Nephron (organoid): ENCODE measurements around the gene ADGRD1.

Experiments used
- H3K27ac Mint-ChIP-seq, 3 experiments: 2 replicates each; pipeline ENCODE4 v1.8.0; 2020; ENCODE audit warnings: mixed read lengths in 3 of 3, mild to moderate bottlenecking in 2 of 3, moderate library complexity in 1 of 3
- H3K27me3 Mint-ChIP-seq: 2 replicates; pipeline ENCODE4 v1.8.0; 2021; ENCODE audit warnings: low read depth, mild to moderate bottlenecking, moderate library complexity, mixed read lengths
- H3K36me3 Mint-ChIP-seq: 2 replicates; pipeline ENCODE4 v1.8.0; 2020; ENCODE audit warnings: low read depth, mixed read lengths
- H3K4me1 Mint-ChIP-seq: 2 replicates; pipeline ENCODE4 v1.8.0; 2020; ENCODE audit warnings: mixed read lengths
- H3K4me3 Mint-ChIP-seq, 3 experiments: 2 replicates each; pipeline ENCODE4 v1.8.0; 2020; ENCODE audit warnings: mild to moderate bottlenecking in 3 of 3, mixed read lengths in 3 of 3, moderate library complexity in 2 of 3
- H3K9me3 Mint-ChIP-seq: 2 replicates; pipeline ENCODE4 v1.8.0; 2020; ENCODE audit warnings: mixed read lengths
- TF ChIP-seq, protein P1 (sequence below), 3 experiments: fragments of 200-600 bp; sonication (generic); IDR thresholded peaks; one replicate each; pipeline ENCODE4 v1.5.0; 2021; ENCODE audit warnings: antibody characterized with exemption in 3 of 3; ENCODE audit not compliant: unreplicated experiment in 3 of 3

Gene ADGRD1

DNA sequence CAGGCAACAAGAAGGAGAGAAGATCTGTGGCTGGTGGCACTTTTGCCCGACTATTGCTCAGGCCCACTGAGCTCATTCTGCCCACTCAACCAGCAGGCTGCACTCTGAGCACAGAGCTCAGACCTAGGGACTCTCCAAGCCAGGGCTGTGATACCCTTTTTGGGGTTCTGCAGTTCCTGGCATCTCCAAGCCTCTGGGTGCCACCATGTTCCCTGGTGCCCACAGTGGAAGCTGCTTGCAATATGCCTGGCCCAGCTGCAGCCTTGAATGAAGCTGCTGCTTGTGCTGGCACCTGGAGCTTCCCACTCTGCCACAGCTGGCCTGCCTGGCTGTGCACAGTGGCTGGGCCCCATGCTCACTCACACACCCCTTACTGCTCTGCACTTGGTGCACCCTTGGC, 236.1 kb downstream of the ADGRD1 start:
- no peaks in the 10 kb centered on the region for H3K36me3 Mint-ChIP-seq
- no peaks in the 10 kb centered on the region for H3K4me1 Mint-ChIP-seq
- H3K27ac Mint-ChIP-seq = no peak overlapping the region
- peaks cover 13% of the 10 kb centered on the region for H3K9me3 Mint-ChIP-seq
- TF ChIP-seq, protein P1, sequence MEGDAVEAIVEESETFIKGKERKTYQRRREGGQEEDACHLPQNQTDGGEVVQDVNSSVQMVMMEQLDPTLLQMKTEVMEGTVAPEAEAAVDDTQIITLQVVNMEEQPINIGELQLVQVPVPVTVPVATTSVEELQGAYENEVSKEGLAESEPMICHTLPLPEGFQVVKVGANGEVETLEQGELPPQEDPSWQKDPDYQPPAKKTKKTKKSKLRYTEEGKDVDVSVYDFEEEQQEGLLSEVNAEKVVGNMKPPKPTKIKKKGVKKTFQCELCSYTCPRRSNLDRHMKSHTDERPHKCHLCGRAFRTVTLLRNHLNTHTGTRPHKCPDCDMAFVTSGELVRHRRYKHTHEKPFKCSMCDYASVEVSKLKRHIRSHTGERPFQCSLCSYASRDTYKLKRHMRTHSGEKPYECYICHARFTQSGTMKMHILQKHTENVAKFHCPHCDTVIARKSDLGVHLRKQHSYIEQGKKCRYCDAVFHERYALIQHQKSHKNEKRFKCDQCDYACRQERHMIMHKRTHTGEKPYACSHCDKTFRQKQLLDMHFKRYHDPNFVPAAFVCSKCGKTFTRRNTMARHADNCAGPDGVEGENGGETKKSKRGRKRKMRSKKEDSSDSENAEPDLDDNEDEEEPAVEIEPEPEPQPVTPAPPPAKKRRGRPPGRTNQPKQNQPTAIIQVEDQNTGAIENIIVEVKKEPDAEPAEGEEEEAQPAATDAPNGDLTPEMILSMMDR (IDR thresholded peaks at IDR 0.05; ENCODE audit: unreplicated experiment in 3 of 3) = no peak
- H3K4me3 Mint-ChIP-seq = no peak overlapping the region
- peaks cover 28% of the 10 kb centered on the region for H3K27me3 Mint-ChIP-seq

GRCh38 chr12:131190965-131191364, 237.3 kb downstream of the ADGRD1 start:
- TF ChIP-seq, protein P1 (IDR thresholded peaks at IDR 0.05; ENCODE audit: unreplicated experiment in 3 of 3) = no peak
- no peak overlapping the region for H3K4me3 Mint-ChIP-seq
- no peaks in the 10 kb centered on the region for H3K4me1 Mint-ChIP-seq
- peaks cover 9% of the 10 kb centered on the region for H3K9me3 Mint-ChIP-seq
- H3K36me3 Mint-ChIP-seq = no peaks in the 10 kb centered on the region
- H3K27me3 Mint-ChIP-seq = peaks cover 30% of the 10 kb centered on the region
- no peak overlapping the region for H3K27ac Mint-ChIP-seq
